ENCODE data around the gene TPSAB1.
"Not testable (repeated sequence)": the region's sequence is repeated elsewhere in the genome, so short reads cannot be mapped to it uniquely, and the experiment has no call there.

DNA sequence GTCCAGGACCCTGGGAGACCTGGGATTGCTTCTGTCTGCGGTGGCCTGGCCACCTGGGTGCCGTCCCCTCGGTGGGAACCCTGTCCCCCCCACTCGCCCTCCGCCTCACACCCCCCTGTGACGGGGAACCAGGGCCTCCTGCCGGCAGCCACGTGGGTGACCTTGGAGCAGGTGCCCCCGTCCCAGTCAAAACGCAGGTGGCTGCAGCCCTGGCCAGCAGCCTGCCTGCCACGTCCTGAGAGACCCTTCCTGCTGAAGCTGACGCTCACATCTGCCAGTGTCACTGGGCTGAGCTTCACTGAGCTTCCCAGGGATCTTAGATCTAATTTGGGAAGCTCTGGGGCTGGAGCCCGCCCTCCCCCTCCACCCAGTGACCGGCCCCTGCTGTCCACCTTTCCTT, 13.8 kb upstream of the TPSAB1 start:
- TF ChIP-seq CTCF, EP300, POLR2A (IDR thresholded peaks at IDR 0.05): not testable (repeated sequence)

Data from ovary (tissue), 3 donors.